PC-9 (cell line): ENCODE results near the gene LIN7B. TPM values are rescaled to one million over a fixed set of nuclear protein-coding genes. Genes with fewer than 3 reads are reported as not detected.

ENCODE experiments used
- BruUV-seq: library from RNA; stranded (reverse); fragments of 400-500 nt; replicated peaks from 2 replicates; lab custom pipeline; 2021; lab: Mats Ljungman, UMichigan
- CTCF ChIA-PET: fragments of 300-600 bp; sonication (Branson Sonifier 250); formaldehyde crosslinking; loops from one replicate; lab custom pipeline; 2022; ENCODE audit warnings: antibody characterized with exemption; lab: Charles Lee
- POLR2A ChIA-PET: fragments of 300-600 bp; sonication (Branson Sonifier 250); formaldehyde crosslinking; loops from one replicate; lab custom pipeline; 2022; ENCODE audit warnings: antibody characterized with exemption; ENCODE audit not compliant: unreplicated experiment; lab: Charles Lee
- DNase-seq, 2 experiments: peaks; one replicate each; pipeline versions ENCODE4 v3.0.0 to v3.0.0-alpha.2; 2015 to 2022; ENCODE audit warnings: mixed read lengths in 1 of 2
- H2AFZ ChIP-seq: fragments of 200-600 bp; sonication (generic); 2 replicates; pipeline ENCODE4 v1.8.1; 2017; ENCODE audit warnings: antibody characterized with exemption
- H3F3A ChIP-seq: fragments of 200-600 bp; sonication (generic); 2 replicates; pipeline ENCODE4 v1.8.1; 2017; ENCODE audit warnings: antibody characterized with exemption, mild to moderate bottlenecking, low read depth; ENCODE audit not compliant: insufficient read depth
- H3K27ac ChIP-seq: fragments of 200-600 bp; sonication (generic); 2 replicates; pipeline ENCODE4 v1.6.1; 2016; ENCODE audit warnings: mixed run types
- H3K27me3 ChIP-seq: fragments of 200-600 bp; sonication (generic); 2 replicates; pipeline ENCODE4 v1.6.1; 2016; ENCODE audit warnings: low read depth, mixed run types; ENCODE audit not compliant: insufficient read depth
- H3K36me3 ChIP-seq: fragments of 200-600 bp; sonication (generic); 2 replicates; pipeline ENCODE4 v1.6.1; 2016; ENCODE audit warnings: low read depth, mixed run types
- H3K4me1 ChIP-seq: fragments of 200-600 bp; sonication (generic); replicated peaks from 2 replicates; pipeline ENCODE4 v1.6.1; 2016; ENCODE audit warnings: mixed run types; ENCODE audit not compliant: insufficient read depth
- H3K4me2 ChIP-seq: fragments of 200-600 bp; sonication (generic); 2 replicates; pipeline ENCODE4 v1.6.1; 2017; ENCODE audit warnings: mixed run types
- H3K4me3 ChIP-seq: fragments of 200-600 bp; sonication (generic); 2 replicates; pipeline ENCODE4 v1.6.1; 2016; ENCODE audit warnings: mixed run types
- H3K79me2 ChIP-seq: fragments of 200-600 bp; sonication (generic); 2 replicates; pipeline ENCODE4 v1.6.1; 2017; ENCODE audit warnings: low read depth, mixed run types
- H3K9me2 ChIP-seq: fragments of 200-600 bp; sonication (generic); 2 replicates; pipeline ENCODE4 v1.8.1; 2017; ENCODE audit warnings: mild to moderate bottlenecking; ENCODE audit not compliant: insufficient read depth
- H3K9me3 ChIP-seq: fragments of 200-600 bp; sonication (generic); 2 replicates; pipeline ENCODE4 v1.8.1; 2016; ENCODE audit warnings: low read depth; ENCODE audit not compliant: insufficient read depth
- H4K20me1 ChIP-seq: fragments of 200-600 bp; sonication (generic); 2 replicates; pipeline ENCODE4 v1.8.1; 2017; ENCODE audit not compliant: insufficient read depth
- CTCF ChIP-seq: fragments of 200-600 bp; sonication (generic); conservative IDR thresholded peaks from 2 replicates; pipeline ENCODE4 v1.6.1; 2017; ENCODE audit warnings: mixed run types, antibody characterized with exemption, mild to moderate bottlenecking, moderate library complexity
- EZH2 ChIP-seq: fragments of 200-600 bp; sonication (generic); IDR thresholded peaks from 2 replicates; pipeline ENCODE4 v1.8.0; 2017; ENCODE audit warnings: antibody characterized with exemption, low read depth
- intact Hi-C: fragments of 100-400 bp; cut with micrococcal nuclease; formaldehyde crosslinking; loops from one replicate; pipeline ENCODE4 v1.10.0; 2022; ENCODE audit not compliant: unreplicated experiment
- total RNA-seq: library from RNA; stranded (reverse); gene quantifications from 2 replicates; pipeline ENCODE4 v1.2.3, GENCODE V29; 2021

LIN7B gene
- total RNA-seq, 1 experiment from 2014 or later, result 7.0 TPM

GRCh38 chr19:49065905-49066512 lies 48.2 kb upstream of the LIN7B start:
- no peak overlapping the region for H2AFZ ChIP-seq
- H3K9me3 ChIP-seq, result no peaks in the 10 kb centered on the region
- H3F3A ChIP-seq, result peaks cover 31% of the 10 kb centered on the region
- DNase-seq, result no peak
- H3K36me3 ChIP-seq, result no peaks in the 10 kb centered on the region
- CTCF ChIA-PET, result interaction anchor here (1.1 kb wide), 1 partner anchor 48 kb away, joined by 8 read pairs; no protein-coding TSS in a partner anchor
- BruUV-seq, result no TSS peak
- peaks cover 27% of the 10 kb centered on the region for H3K27me3 ChIP-seq
- intact Hi-C loops, result no loop called here
- no peak overlapping the region for H3K4me2 ChIP-seq
- H3K4me3 ChIP-seq, result no peak overlapping the region
- POLR2A ChIA-PET, result no interaction called here
- H3K79me2 ChIP-seq, result no peaks in the 10 kb centered on the region
- no peaks in the 10 kb centered on the region for H4K20me1 ChIP-seq
- no peak overlapping the region for H3K27ac ChIP-seq
- no peaks in the 10 kb centered on the region for H3K9me2 ChIP-seq
- TF ChIP-seq CTCF (no peak), EZH2 (no peak)
- H3K4me1 ChIP-seq, result peaks cover 7% of the 10 kb centered on the region; the same call in 1 of the 2 replicates

- H3K4me3 ChIP-seq, result no peak overlapping the region
- POLR2A ChIA-PET, result no interaction called here
- no peaks in the 10 kb centered on the region for H3K79me2 ChIP-seq
- H3K36me3 ChIP-seq, result no peaks in the 10 kb centered on the region
- CTCF ChIA-PET, result interaction anchor here (0.6 kb wide), 1 partner anchor 66 kb away, joined by 6 read pairs; no protein-coding TSS in a partner anchor
- H3K9me2 ChIP-seq, result no peaks in the 10 kb centered on the region
- intact Hi-C loops, result no loop called here
- H3F3A ChIP-seq, result peaks cover 31% of the 10 kb centered on the region; the same call in 1 of the 2 replicates
- no peaks in the 10 kb centered on the region for H3K9me3 ChIP-seq
- no peak overlapping the region for H3K4me2 ChIP-seq
- H3K4me1 ChIP-seq, result peaks cover 7% of the 10 kb centered on the region; the same call in 1 of the 2 replicates
- BruUV-seq, result no TSS peak
- DNase-seq, result no peak
- no peaks in the 10 kb centered on the region for H4K20me1 ChIP-seq
- H3K27me3 ChIP-seq, result peaks cover 30% of the 10 kb centered on the region
- no peak overlapping the region for H3K27ac ChIP-seq
- TF ChIP-seq EZH2 (no peak), CTCF (no peak)
- H2AFZ ChIP-seq, result no peak overlapping the region
Measured at GRCh38 chr19:49067554-49067953, 46.6 kb upstream of the LIN7B start.

- ChIA-PET CTCF (interaction anchor here (0.6 kb wide), 1 partner anchor 330 kb away, joined by 4 read pairs; no protein-coding TSS in a partner anchor), POLR2A (no interaction called here)
- H3K9me2 ChIP-seq, result no peaks in the 10 kb centered on the region
- no peaks in the 10 kb centered on the region for H4K20me1 ChIP-seq
- intact Hi-C loops, result no loop called here
- H3K9me3 ChIP-seq, result no peaks in the 10 kb centered on the region
- TF ChIP-seq CTCF (no peak), EZH2 (no peak)
- H3F3A ChIP-seq, result peaks cover 21% of the 10 kb centered on the region; the same call in 1 of the 2 replicates
- no peak overlapping the region for H3K27ac ChIP-seq
- H2AFZ ChIP-seq, result no peak overlapping the region
- peaks cover 11% of the 10 kb centered on the region for H3K4me1 ChIP-seq
- H3K4me2 ChIP-seq, result no peak overlapping the region
- no peaks in the 10 kb centered on the region for H3K79me2 ChIP-seq
- no TSS peak for BruUV-seq
- H3K4me3 ChIP-seq, result no peak overlapping the region
- peaks cover 41% of the 10 kb centered on the region for H3K27me3 ChIP-seq
- DNase-seq, result no peak
- no peaks in the 10 kb centered on the region for H3K36me3 ChIP-seq
Measured at GRCh38 chr19:49069026-49069425, 45.1 kb upstream of the LIN7B start.
